IgD-negative memory B cell (primary cell): Measurements from ENCODE around the gene GFRA1. TPM values are rescaled to one million over a fixed set of nuclear protein-coding genes. Genes with fewer than 3 reads are reported as not detected.

ENCODE experiments used
- H3K27ac Mint-ChIP-seq, 3 donors: one replicate each; pipeline ENCODE4 v1.8.0; 2020 to 2022; ENCODE audit warnings: mild to moderate bottlenecking in 3 of 3, mixed read lengths in 3 of 3, moderate library complexity in 1 of 3
- H3K27me3 Mint-ChIP-seq: one replicate; pipeline ENCODE4 v1.8.0; 2021; ENCODE audit warnings: mixed read lengths
- H3K36me3 Mint-ChIP-seq: one replicate; pipeline ENCODE4 v1.8.0; 2020; ENCODE audit warnings: mild to moderate bottlenecking, mixed read lengths
- H3K4me1 Mint-ChIP-seq, 3 donors: one replicate each; pipeline ENCODE4 v1.8.0; 2020 to 2022; ENCODE audit warnings: mixed read lengths in 3 of 3, mild to moderate bottlenecking in 1 of 3
- H3K4me3 Mint-ChIP-seq, 4 donors: one replicate each; pipeline ENCODE4 v1.8.0; 2020 to 2022; ENCODE audit warnings: mild to moderate bottlenecking in 4 of 4, mixed read lengths in 4 of 4, moderate library complexity in 3 of 4
- H3K9me3 Mint-ChIP-seq, 3 donors: one replicate each; pipeline ENCODE4 v1.8.0; 2020 to 2021; ENCODE audit warnings: mixed read lengths in 3 of 3, mild to moderate bottlenecking in 1 of 3
- polyA plus RNA-seq: library from polyadenylated mRNA; unstranded; fragments of 300-500 nt; fragmentation: Illumina TruSeq; gene quantifications from one replicate; pipeline ENCODE4 v1.2.3, GENCODE V29; 2021

GFRA1 gene
- polyA plus RNA-seq, 1 donor from 2014 or later, result not detected

DNA sequence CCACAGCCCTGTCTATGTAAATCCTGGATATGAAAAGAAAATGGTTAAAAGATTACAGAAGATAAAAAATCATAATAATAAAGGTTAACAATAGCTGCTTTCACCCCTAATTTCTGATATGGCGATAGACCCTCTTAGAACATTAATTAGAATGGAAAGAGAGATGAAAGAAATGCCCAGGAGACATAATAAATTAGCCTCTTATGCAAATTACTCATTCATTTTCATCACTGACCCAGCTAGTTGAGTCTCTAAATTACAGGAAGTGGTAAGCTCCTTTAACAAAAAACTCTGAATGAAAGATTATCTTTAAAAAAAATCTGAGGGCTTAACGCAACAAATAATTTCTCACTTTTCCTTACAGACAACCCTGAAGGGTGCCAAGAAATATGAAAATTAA, 12.4 kb downstream of the GFRA1 start:
- H3K4me1 Mint-ChIP-seq, result no peaks in the 10 kb centered on the region
- no peak overlapping the region for H3K4me3 Mint-ChIP-seq
- no peak overlapping the region for H3K27ac Mint-ChIP-seq
- peaks cover 0 to 2% (median 0%) of the 10 kb centered on the region in 3 donors for H3K9me3 Mint-ChIP-seq
- peaks cover 4% of the 10 kb centered on the region for H3K27me3 Mint-ChIP-seq
- H3K36me3 Mint-ChIP-seq, result no peaks in the 10 kb centered on the region

DNA sequence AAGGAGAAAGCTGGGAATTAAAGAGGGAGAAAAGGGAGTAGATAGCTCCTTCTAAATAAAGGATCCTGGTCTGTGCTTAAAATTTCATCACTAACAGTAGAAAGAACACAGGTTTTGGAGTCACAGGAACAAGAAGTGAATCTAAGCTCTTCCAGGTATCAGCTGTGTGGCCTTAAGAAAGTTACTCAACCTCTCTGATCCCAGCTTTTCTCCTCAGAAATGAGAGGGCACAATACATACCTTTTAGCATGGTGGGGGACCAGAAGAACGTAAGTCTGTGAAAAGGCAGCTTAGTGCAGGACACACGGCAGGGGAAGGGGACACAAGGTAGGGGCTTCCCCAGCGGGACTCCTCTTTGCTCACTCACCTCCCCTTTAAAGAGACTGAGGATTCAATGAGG, 13.4 kb downstream of the GFRA1 start:
- no peak overlapping the region for H3K4me3 Mint-ChIP-seq
- H3K9me3 Mint-ChIP-seq, result peaks cover 0 to 2% (median 0%) of the 10 kb centered on the region in 3 donors
- H3K27me3 Mint-ChIP-seq, result peaks cover 4% of the 10 kb centered on the region
- no peak overlapping the region for H3K27ac Mint-ChIP-seq
- no peaks in the 10 kb centered on the region for H3K4me1 Mint-ChIP-seq
- H3K36me3 Mint-ChIP-seq, result no peaks in the 10 kb centered on the region

DNA sequence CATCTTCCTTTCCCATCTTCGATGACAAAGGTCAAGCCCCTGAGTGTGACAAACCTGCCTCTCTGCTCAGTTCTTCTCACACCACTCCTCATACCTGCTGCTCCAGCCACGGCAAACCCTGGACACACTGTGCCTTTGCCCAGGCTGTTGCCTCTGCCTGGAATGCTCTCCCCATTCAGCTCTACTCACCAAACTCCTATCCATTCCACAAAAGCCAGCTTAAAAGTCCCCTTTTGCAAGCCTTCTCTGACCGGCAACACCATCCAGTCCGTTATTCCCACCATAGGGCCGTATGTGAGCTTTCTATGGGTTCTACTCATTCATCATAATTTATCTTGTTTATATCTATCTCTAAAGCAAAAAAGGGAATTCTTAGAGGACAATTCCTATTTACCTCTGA, 15.2 kb downstream of the GFRA1 start:
- peaks cover 0 to 2% (median 0%) of the 10 kb centered on the region in 3 donors for H3K9me3 Mint-ChIP-seq
- H3K4me1 Mint-ChIP-seq, result no peaks in the 10 kb centered on the region
- H3K4me3 Mint-ChIP-seq, result no peak overlapping the region
- no peaks in the 10 kb centered on the region for H3K36me3 Mint-ChIP-seq
- no peak overlapping the region for H3K27ac Mint-ChIP-seq
- peaks cover 4% of the 10 kb centered on the region for H3K27me3 Mint-ChIP-seq

DNA sequence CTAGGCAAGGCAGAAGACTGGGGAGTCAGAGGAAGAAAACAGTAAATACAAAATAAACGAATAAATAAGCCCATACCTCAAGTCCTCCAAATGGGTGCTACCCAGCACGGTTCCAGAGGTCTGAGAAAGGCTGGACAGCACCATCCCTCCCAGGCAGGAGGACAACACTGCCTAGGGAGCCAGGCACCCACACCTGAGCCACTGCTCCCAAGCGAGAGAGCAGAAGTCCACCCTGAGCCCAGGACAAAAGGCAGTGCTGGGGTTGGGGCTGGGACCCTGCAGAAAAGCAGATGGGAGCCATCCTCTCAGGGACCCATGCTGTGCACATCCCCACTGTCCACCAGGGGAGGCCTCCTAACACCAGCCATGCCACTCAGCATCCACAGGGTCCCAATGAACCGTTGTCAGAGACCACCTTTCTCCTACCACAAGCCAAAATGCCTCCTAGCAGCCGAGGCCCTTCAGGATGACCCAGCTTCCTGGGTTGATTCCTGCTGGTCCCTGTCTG, 16.2 kb downstream of the GFRA1 start:
- Mint-ChIP-seq H3K27ac (no peak overlapping the region), H3K27me3 (peaks cover 4% of the 10 kb centered on the region), H3K9me3 (peaks cover 0 to 2% (median 0%) of the 10 kb centered on the region in 3 donors), H3K4me3 (no peak overlapping the region), H3K4me1 (no peaks in the 10 kb centered on the region), H3K36me3 (no peaks in the 10 kb centered on the region)

DNA sequence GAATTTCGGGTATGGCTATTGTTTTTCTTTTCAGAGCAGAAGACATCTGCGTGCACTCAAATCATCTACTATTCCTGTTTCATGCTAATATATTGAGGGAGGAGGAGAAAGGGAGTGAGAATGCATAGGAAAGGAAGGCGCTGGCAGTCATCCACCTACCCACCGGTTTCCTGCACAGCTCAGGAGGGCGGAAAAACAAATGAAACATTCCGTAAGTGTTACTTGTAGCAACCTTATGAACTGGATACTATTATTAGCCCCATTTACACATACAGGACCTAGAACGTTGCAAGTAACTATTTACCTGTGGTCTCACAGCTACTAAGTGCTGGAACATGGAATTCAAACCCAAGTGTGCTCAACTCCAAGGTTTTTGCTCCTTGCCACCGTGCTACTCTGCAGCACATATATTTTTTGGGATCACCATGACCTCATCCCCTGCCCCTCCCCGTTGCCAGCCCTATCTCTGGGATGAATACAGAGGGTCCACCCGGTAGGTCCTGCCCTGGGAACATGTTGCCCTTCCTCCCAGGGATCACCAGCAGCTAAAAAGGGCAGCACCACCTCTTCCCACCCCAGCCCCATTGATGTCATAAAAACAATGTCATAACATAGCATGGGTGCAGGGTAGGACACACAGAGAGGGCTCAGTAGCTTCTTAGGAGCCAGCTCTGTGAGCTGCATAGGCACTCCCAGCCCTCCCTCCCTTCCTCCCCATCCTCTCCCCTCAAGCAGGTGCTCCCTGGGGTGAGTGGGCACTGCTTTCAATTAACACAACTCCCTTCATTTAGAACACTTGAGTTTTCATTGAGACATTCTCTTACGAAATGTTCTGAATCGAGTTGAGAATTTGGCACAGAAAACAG, 16.9 kb downstream of the GFRA1 start:
- peaks cover 4% of the 10 kb centered on the region for H3K27me3 Mint-ChIP-seq
- H3K36me3 Mint-ChIP-seq, result no peaks in the 10 kb centered on the region
- no peak overlapping the region for H3K4me3 Mint-ChIP-seq
- no peak overlapping the region for H3K27ac Mint-ChIP-seq
- no peaks in the 10 kb centered on the region for H3K4me1 Mint-ChIP-seq
- peaks cover 0 to 3% (median 0%) of the 10 kb centered on the region in 3 donors for H3K9me3 Mint-ChIP-seq

DNA sequence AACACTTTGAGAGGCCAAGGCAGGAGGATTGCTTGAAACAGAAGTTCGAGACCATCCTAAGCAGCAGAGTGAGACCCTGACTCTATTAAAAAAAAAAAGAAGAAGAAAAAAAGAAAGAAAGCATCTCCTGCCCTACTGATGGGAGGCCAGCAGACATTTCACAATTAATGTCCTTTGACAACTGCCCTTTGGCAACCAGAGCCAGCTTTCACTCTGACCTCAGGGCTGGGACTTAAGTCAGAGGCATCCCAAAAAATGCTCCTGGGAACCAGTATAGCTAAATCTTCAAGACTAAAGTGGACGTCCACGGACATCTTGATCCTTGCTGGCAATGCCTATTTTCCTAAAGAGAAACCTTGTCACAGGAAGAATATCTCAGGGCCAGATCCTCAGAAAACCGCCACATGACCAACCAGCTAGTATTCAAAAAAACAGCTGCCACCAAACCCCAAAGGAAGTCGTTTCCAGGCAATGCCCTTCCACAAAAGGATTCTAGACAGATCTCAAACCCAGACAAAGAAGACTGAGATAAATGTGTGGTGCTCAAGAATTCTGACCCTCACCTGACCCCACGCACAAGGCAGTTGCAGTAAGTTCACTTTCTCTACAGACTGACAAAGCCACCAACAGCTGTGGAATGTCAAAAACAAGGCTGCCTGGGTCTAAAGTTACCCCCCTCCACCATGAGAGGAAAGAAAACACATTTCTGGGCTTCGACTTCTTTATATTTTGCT, 18.4 kb downstream of the GFRA1 start:
- Mint-ChIP-seq H3K4me3 (no peak overlapping the region), H3K27me3 (peaks cover 4% of the 10 kb centered on the region), H3K36me3 (no peaks in the 10 kb centered on the region), H3K9me3 (peaks cover 0 to 3% (median 0%) of the 10 kb centered on the region in 3 donors), H3K4me1 (no peaks in the 10 kb centered on the region), H3K27ac (no peak overlapping the region)

DNA sequence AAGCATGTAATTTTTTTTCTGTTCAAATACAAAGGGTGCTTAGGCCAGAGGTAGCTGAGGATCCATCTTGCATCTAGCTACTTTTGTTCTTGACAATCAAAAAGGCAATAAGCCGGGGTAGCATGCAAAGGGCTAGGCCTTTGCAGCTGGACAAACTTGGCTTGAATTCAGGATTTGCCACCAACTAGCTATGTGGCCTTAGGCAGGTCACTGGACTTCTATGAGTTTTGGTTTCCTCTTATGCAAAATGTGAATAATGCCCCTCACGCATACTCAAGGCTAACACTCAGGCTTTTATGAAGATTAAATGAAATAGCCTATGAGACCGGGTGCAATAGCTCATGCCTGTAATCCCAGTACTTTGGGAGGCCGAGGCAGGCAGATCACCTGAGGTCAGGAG, 19.3 kb downstream of the GFRA1 start:
- no peaks in the 10 kb centered on the region for H3K4me1 Mint-ChIP-seq
- peaks cover 4% of the 10 kb centered on the region for H3K27me3 Mint-ChIP-seq
- H3K9me3 Mint-ChIP-seq, result peaks cover 0 to 3% (median 0%) of the 10 kb centered on the region in 3 donors
- no peak overlapping the region for H3K4me3 Mint-ChIP-seq
- no peaks in the 10 kb centered on the region for H3K36me3 Mint-ChIP-seq
- H3K27ac Mint-ChIP-seq, result no peak overlapping the region

DNA sequence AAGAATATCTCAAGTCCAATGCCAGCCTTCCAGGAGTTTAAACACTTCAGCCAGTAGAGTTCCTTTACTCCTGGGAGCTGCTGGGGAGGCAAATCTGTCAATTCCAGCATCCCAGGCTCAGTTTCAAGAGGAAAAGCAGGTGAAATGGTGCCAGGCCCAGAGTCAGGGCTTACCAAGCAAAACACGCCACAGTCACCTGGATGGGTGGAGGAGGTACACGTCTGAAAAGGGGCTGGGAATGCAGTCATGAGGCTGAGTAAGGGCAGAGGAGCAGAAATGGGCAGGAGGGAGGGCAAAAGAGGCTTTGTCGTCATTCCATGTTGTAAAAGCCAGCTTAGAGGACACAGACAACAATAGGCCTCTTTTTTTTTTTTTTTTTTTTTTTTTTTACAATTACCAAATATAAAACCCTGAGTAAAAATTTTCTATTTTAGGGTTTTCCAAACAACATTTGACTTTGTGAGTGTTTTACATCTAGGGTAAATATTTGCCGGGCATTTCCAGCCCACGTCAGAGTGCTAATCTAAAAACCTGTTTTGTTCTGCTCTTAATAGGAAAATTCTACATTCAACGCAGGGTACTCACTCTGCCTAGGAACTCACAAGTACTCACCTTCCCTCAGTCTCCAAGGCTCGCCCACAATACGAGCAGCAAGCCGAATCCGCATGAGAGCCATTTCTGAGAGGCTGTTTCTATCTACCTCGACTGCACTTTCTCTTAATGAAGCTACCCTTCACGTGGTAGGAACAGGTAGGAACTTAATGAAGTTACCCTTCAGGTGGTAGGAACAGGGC, 21.2 kb downstream of the GFRA1 start:
- H3K27ac Mint-ChIP-seq, result no peak overlapping the region
- no peaks in the 10 kb centered on the region for H3K27me3 Mint-ChIP-seq
- no peak overlapping the region for H3K4me3 Mint-ChIP-seq
- H3K4me1 Mint-ChIP-seq, result no peaks in the 10 kb centered on the region
- peaks cover 0 to 2% (median 0%) of the 10 kb centered on the region in 3 donors for H3K9me3 Mint-ChIP-seq
- no peaks in the 10 kb centered on the region for H3K36me3 Mint-ChIP-seq

DNA sequence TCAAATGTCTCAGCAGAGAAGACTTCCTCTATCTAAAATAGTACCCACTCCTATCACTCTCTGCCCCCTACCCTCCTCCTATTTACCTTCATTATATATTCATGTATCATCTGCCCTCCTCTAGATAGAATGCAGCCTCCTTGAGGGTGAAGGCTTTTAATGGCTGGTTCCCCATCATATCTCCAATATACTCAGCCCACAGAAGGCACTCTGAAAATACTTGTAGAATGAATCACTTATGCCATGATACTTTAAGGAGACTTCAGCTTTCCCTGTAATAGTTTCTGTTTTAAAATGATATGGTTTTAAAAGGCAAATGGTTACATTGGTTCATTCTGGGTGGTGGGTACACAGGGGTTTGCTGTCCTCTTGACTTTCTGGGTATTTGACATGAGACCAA, 25.3 kb downstream of the GFRA1 start:
- H3K4me1 Mint-ChIP-seq, result no peaks in the 10 kb centered on the region
- H3K36me3 Mint-ChIP-seq, result no peaks in the 10 kb centered on the region
- H3K9me3 Mint-ChIP-seq, result peaks cover 0 to 2% (median 0%) of the 10 kb centered on the region in 3 donors
- H3K27ac Mint-ChIP-seq, result no peak overlapping the region
- no peaks in the 10 kb centered on the region for H3K27me3 Mint-ChIP-seq
- no peak overlapping the region for H3K4me3 Mint-ChIP-seq

DNA sequence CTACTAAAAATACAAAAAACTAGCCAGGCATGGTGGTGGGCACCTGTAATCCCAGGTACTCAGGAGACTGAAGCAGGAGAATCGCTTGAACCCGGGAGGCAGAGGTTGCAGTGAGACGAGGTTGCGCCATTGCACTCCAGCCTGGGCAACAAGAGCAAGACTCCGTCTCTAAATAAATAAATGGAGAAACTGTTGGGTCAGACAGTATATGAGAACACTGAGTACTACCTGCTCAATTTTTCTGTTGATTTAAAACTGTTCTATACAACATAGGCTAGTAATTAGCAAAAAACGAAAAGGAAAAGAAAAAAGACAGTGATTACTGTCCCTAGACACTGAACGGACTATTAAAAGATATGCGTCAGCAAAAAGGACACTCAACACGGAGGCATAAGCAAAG, 26.7 kb downstream of the GFRA1 start:
- Mint-ChIP-seq H3K27me3 (no peaks in the 10 kb centered on the region), H3K27ac (no peak overlapping the region), H3K36me3 (no peaks in the 10 kb centered on the region), H3K4me1 (no peaks in the 10 kb centered on the region), H3K4me3 (no peak overlapping the region), H3K9me3 (no peaks in the 10 kb centered on the region)

DNA sequence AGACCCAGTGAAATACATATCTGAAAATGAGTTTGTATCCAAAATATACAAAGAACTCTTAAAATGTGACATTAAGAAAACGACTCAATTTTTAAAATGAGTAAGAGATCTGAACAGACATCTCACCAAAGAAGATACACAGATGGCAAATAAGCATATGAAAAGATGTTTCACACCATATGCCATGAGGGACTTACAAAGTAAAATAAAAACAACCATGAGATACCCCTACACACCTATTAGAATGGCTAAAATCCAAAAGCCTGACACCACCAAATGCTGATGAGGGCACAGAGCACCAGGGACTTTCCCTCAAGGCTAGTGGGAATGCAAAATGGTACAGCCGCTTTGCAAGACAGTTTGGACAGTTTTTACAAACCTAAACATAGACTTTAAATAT, 27.9 kb downstream of the GFRA1 start:
- H3K4me1 Mint-ChIP-seq, result no peaks in the 10 kb centered on the region
- no peak overlapping the region for H3K4me3 Mint-ChIP-seq
- H3K27ac Mint-ChIP-seq, result no peak overlapping the region
- peaks cover 0 to 2% (median 0%) of the 10 kb centered on the region in 3 donors for H3K9me3 Mint-ChIP-seq
- no peaks in the 10 kb centered on the region for H3K27me3 Mint-ChIP-seq
- no peaks in the 10 kb centered on the region for H3K36me3 Mint-ChIP-seq

DNA sequence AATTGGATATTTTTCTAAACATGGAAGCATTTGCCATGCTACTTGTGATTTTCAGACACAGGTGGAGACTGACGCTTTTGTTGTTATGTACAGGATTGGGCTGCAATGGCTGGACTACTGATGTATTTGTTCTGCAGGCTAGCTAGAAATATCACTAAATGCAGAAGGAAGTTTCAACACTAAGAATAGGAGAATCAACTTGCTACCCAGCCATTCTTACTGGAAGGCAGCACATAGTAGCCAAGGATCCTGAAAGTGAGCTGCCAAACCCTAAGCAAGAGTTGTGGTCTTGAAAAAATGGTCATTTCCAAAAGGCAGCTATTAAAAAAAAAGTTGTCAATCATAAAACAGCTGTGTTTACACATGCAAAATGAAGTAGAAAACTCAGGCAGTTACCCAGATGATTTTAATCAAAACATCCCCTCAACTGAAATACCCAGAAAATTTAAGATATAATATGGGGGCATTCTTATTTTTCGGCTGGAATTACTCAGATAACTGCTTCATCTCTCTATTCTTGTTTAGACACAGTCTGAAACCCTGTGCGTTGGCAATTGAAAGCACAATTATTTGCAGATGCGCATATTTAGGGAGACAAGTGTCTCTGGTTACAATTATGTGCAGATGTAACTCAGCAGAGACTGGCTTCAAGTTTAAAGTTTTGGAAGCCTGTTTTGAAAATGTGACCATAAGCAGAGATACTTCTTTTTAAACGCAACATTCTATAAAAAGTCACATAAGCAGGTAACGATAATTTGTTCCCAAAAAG, 31.2 kb downstream of the GFRA1 start:
- peaks cover 0 to 4% (median 2%) of the 10 kb centered on the region in 3 donors for H3K9me3 Mint-ChIP-seq
- no peaks in the 10 kb centered on the region for H3K27me3 Mint-ChIP-seq
- no peak overlapping the region for H3K27ac Mint-ChIP-seq
- H3K4me3 Mint-ChIP-seq, result no peak overlapping the region
- no peaks in the 10 kb centered on the region for H3K4me1 Mint-ChIP-seq
- H3K36me3 Mint-ChIP-seq, result no peaks in the 10 kb centered on the region

DNA sequence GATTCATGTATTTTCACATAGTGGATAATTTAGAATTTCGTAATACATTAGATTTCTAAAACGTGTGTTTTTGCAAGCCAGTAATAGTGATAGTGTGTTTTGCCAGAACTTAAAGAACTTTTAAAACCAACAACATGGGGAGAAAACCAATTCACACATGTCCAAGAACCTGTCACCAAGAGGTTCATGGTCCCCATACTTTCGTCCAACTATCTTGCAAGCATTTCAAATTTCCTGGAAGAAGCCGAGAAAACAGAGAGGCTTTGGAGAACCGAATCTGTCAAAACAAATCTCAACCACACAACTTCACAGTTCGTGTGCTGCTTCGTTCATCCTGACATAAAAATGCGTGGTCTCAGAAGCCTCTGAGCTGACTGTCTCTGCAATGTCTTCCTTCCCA, 31.9 kb downstream of the GFRA1 start:
- Mint-ChIP-seq H3K27ac (no peak overlapping the region), H3K9me3 (peaks cover 0 to 6% (median 2%) of the 10 kb centered on the region in 3 donors), H3K27me3 (no peaks in the 10 kb centered on the region), H3K4me1 (no peaks in the 10 kb centered on the region), H3K4me3 (no peak overlapping the region), H3K36me3 (no peaks in the 10 kb centered on the region)

DNA sequence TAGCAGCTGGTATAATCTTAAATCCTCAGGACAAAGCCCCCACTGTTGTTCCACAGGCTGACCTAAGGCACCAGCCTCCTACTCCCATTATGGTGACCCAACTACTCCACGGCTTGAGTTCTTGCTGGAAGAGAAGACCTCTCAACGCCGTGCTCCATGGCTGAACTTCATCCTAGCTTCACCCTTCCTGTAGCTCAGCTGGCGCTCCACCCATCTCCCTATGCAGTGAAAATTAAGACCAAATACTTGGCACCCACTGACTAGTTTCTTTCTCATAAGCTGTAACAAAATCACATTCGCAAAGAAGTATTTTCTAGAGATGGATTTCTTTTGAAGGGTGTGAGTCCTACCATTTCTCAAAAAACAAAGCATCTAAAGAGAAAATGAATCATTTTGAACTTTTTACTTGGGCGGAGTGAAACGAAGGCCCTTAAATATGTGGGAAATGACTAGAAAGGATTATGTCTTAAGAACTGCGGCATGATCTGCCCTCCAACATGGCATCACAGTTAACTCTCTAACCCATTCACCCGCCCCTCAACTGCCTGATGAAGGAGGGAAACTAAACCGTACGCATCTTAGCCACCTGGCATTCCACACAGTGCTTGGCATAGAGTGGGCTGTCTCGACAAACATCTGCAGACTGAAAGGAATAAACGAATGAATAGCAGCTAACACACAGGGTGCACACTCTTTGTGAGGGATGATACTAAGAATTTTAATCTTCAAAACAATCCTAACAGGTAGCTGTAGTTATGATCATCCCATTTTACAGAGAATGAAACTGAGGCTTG, 32.7 kb downstream of the GFRA1 start:
- H3K4me1 Mint-ChIP-seq, result no peaks in the 10 kb centered on the region
- no peak overlapping the region for H3K4me3 Mint-ChIP-seq
- no peaks in the 10 kb centered on the region for H3K27me3 Mint-ChIP-seq
- no peaks in the 10 kb centered on the region for H3K36me3 Mint-ChIP-seq
- H3K27ac Mint-ChIP-seq, result no peak overlapping the region
- H3K9me3 Mint-ChIP-seq, result peaks cover 0 to 8% (median 2%) of the 10 kb centered on the region in 3 donors
